Testis (tissue), 3 donors: ENCODE data around the gene GLTPD2. TPM values are rescaled to one million over a fixed set of nuclear protein-coding genes. Genes with fewer than 3 reads are reported as not detected.

Experiments used
- DNase-seq: peaks from one replicate; pipeline ENCODE4 v3.0.0-alpha.2; 2019
- H3K27ac ChIP-seq, 2 donors: fragments of 200-600 bp; sonication (generic); one replicate each; pipeline ENCODE4 v1.5.1; 2019
- H3K27me3 ChIP-seq: fragments of 200-600 bp; sonication (generic); one replicate; pipeline ENCODE4 v1.5.1; 2019
- H3K36me3 ChIP-seq: fragments of 200-600 bp; sonication (generic); one replicate; pipeline ENCODE4 v1.5.1; 2017; ENCODE audit warnings: low read depth; ENCODE audit errors: missing control alignments
- H3K4me1 ChIP-seq: fragments of 200-600 bp; sonication (generic); one replicate; pipeline ENCODE4 v1.5.1; 2019
- H3K4me3 ChIP-seq, 2 donors: fragments of 200-600 bp; sonication (generic); one replicate each; pipeline ENCODE4 v1.5.1; 2017 to 2019
- H3K9me3 ChIP-seq: fragments of 200-600 bp; sonication (generic); one replicate; pipeline ENCODE4 v1.5.1; 2017
- POLR2A ChIP-seq: fragments of 450-650 bp; IDR thresholded peaks from one replicate; pipeline ENCODE4 v1.6.1; 2017; ENCODE audit warnings: antibody characterized with exemption, mild to moderate bottlenecking, moderate library complexity
- WGBS, 2 donors: methylation state at CpG; one replicate each; pipeline ENCODE4 v1.1.5; 2018; 5-methylcytosine and 5-hydroxymethylcytosine counted together
- intact Hi-C: fragments of 100-400 bp; cut with DNase I; formaldehyde crosslinking; loops from one replicate; pipeline ENCODE4 v1.15.1; 2023; ENCODE audit warnings: low total_unique reads
- polyA plus RNA-seq: library from polyadenylated mRNA; stranded (reverse); fragments of 350-450 nt; fragmentation: Illumina TruSeq; extraction: RNeasy Lipid Tissue Mini Kit (QIAGEN cat#74804); gene quantifications from one replicate; pipeline ENCODE4 v1.2.3, GENCODE V29; 2014; ENCODE audit warnings: low read depth, low replicate concordance; ENCODE audit not compliant: insufficient read depth
- total RNA-seq, 2 donors: library from RNA; depleted of rRNA; stranded (reverse); fragments of >200 nt; gene quantifications; one replicate each; pipeline ENCODE4 v1.2.3, GENCODE V29; 2016
- TF ChIP-seq, protein P1 (sequence below), 3 experiments: fragments of 450-650 bp in 2 of 3; fragments of 200-600 bp in 1 of 3; sonication (generic) in 1 of 3; IDR thresholded peaks; one replicate each; pipeline ENCODE4 v1.5.1; 2016 to 2019; ENCODE audit warnings: antibody characterized with exemption in 3 of 3, mild to moderate bottlenecking in 2 of 3, moderate library complexity in 1 of 3

The GLTPD2 gene
- total and polyA plus RNA-seq, 3 donors from 2014 or later: not detected

DNA sequence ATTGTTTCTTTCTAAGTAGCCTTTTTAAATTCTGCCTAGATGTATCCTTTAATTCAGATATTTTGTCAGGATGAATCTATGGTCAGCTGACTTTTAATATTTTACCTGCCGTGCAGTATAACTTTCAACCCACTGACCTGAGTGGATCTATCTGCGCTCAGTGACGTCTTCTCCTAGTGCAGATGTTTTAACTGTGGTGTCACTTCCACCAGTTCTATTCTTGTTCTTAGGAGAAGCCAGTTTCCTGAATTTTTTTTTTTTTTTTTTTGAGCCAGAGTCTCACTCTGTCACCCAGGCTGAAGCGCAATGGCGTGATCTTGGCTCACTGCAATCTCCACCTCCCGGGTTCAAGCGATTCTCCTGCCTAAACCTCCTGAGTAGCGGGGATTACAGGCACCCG, 22.0 kb upstream of the GLTPD2 start:
- Histone ChIP-seq H3K4me3 (no peak overlapping the region), H3K4me1 (no peaks in the 10 kb centered on the region), H3K9me3 (no peaks in the 10 kb centered on the region), H3K27ac (no peak overlapping the region), H3K27me3 (no peaks in the 10 kb centered on the region), H3K36me3 (no peaks in the 10 kb centered on the region)
- TF ChIP-seq, protein P1, sequence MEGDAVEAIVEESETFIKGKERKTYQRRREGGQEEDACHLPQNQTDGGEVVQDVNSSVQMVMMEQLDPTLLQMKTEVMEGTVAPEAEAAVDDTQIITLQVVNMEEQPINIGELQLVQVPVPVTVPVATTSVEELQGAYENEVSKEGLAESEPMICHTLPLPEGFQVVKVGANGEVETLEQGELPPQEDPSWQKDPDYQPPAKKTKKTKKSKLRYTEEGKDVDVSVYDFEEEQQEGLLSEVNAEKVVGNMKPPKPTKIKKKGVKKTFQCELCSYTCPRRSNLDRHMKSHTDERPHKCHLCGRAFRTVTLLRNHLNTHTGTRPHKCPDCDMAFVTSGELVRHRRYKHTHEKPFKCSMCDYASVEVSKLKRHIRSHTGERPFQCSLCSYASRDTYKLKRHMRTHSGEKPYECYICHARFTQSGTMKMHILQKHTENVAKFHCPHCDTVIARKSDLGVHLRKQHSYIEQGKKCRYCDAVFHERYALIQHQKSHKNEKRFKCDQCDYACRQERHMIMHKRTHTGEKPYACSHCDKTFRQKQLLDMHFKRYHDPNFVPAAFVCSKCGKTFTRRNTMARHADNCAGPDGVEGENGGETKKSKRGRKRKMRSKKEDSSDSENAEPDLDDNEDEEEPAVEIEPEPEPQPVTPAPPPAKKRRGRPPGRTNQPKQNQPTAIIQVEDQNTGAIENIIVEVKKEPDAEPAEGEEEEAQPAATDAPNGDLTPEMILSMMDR (IDR thresholded peaks at IDR 0.05): no peak
- no peak for TF ChIP-seq POLR2A
- 77 to 92% methylated on average over 9 of the region's 9 CpGs for WGBS, 2 donors
- intact Hi-C loops: no loop called here
- DNase-seq: no peak

DNA sequence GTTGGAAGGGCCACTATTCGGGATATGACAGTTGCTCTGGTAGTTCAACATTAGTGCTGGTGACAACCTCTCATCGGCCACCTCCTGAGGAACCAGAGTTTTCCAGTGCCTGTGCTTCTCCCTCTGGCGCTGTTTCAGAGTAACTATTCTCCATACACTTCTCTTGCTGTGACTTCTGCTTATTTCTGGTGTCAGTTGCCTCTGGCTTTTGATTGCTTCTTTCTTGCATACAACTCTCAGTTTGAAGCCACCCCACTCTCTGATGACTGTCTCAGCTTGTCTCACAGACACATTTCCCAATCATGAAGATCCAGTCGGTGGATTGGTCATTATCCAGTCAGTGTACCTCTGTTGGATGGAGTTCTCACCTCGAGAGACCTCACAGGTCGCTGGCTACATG, 20.5 kb upstream of the GLTPD2 start:
- 86 to 90% methylated on average over 6 of the region's 6 CpGs for WGBS, 2 donors
- Histone ChIP-seq H3K36me3 (no peaks in the 10 kb centered on the region), H3K9me3 (no peaks in the 10 kb centered on the region), H3K4me1 (no peaks in the 10 kb centered on the region), H3K27ac (no peak overlapping the region), H3K4me3 (no peak overlapping the region), H3K27me3 (no peaks in the 10 kb centered on the region)
- DNase-seq: no peak
- intact Hi-C loops: no loop called here
- TF ChIP-seq, protein P1 (IDR thresholded peaks at IDR 0.05): no peak
- no peak for TF ChIP-seq POLR2A

DNA sequence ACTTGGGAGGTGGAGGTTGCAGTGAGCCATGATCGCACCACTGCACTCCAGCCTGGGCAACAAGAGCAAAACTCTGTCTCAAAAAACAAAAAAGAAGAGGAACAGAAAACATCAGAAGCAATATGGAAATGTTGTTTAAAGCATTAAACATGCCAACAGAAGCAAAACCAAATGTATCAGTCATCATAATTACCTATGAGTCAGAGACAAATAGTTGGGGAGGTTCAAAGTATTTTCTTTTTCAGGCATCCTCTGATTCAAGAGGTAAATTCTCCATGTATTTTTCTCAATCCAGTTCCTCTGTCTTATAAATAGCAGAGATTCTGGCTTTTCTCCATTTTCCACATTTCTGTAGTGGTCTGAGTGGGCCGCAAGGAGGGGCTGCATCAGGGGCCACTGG, 19.1 kb upstream of the GLTPD2 start:
- Histone ChIP-seq H3K27ac (no peak overlapping the region), H3K36me3 (no peaks in the 10 kb centered on the region), H3K4me1 (no peaks in the 10 kb centered on the region), H3K9me3 (no peaks in the 10 kb centered on the region), H3K4me3 (no peak overlapping the region), H3K27me3 (no peaks in the 10 kb centered on the region)
- intact Hi-C loops: no loop called here
- TF ChIP-seq, protein P1 (IDR thresholded peaks at IDR 0.05): no peak
- no peak for TF ChIP-seq POLR2A
- WGBS, 2 donors: 83 to 87% methylated on average over 2 of the region's 2 CpGs
- DNase-seq: no peak

DNA sequence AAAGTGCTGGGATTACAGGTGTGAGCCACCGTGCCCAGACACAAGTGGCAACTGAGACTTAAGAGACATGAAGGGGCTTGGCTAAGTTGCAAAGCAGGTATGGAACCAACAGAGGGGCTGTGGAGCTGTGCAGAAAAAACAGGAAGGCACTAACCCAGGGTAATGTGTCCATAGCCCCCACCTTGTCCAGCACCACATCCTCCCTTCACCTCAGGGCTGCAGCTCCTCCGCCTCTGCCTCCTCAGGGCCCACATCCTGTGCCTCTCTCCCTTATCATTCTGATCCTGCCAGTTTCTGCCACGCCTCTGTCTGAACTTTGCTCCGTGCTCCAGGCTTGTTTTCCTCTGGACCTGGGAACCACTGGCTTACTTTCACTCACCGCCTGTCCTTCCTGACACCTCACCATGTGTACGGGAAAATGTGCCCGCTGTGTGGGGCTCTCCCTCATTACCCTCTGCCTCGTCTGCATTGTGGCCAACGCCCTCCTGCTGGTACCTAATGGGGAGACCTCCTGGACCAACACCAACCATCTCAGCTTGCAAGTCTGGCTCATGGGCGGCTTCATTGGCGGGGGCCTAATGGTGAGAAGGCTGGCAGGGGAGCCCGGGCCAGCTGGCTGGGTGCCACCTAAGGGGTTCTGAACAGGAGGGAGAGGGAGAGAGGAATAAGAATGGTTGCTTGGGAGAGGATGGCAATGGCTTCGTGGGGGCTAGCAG, 17.1 kb upstream of the GLTPD2 start, which contains the start of gene TM4SF5:
Gene TM4SF5 (plus strand): TSS at position 368 of the 716 bp plus-strand sequence. CDS start 37 bp downstream, at position 405.
- 76 to 78% methylated on average over 13 of the region's 13 CpGs for WGBS, 2 donors
- Histone ChIP-seq H3K9me3 (no peaks in the 10 kb centered on the region), H3K27ac (no peak within 1 kb of the TSS), H3K4me3 (no peak within 1 kb of the TSS), H3K27me3 (no peaks in the 10 kb centered on the region), H3K36me3 (no peaks in the 10 kb centered on the region), H3K4me1 (no peaks in the 10 kb centered on the region)
- no peak for DNase-seq
- intact Hi-C loops: no loop called here
- TF ChIP-seq, protein P1 (IDR thresholded peaks at IDR 0.05): no peak
- no peak for TF ChIP-seq POLR2A

DNA sequence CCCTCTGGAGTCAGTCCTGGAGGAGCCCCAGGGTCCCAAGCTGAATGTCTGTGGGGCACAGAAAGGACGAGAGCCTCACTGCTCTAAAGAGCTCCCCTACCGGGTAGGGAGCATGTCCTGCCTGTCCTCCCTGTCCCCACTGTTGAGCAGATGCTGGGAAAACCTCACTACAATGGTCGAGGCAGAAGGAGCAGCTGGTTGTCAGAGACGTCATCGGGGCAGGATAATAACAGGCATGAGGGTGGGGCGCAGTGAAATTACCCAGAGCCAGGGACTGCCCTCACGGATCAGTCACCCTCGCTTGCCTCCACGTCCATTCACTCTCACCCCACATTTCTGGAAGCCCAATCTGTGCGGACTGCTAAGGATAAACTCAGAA, 16.5 kb upstream of the GLTPD2 start:
- WGBS, 2 donors: 67 to 75% methylated on average over 8 to 10 of the region's 10 CpGs
- no peak overlapping the region for H3K4me3 ChIP-seq
- H3K36me3 ChIP-seq: no peaks in the 10 kb centered on the region
- TF ChIP-seq POLR2A: no peak
- TF ChIP-seq, protein P1 (IDR thresholded peaks at IDR 0.05): no peak
- DNase-seq: no peak
- H3K4me1 ChIP-seq: no peaks in the 10 kb centered on the region
- intact Hi-C loops: no loop called here
- H3K27ac ChIP-seq: no peak overlapping the region
- H3K27me3 ChIP-seq: no peaks in the 10 kb centered on the region
- H3K9me3 ChIP-seq: no peaks in the 10 kb centered on the region
